ENCODE results near the gene MICAL3.
"Not testable (repeated sequence)": the region's sequence is repeated elsewhere in the genome, so short reads cannot be mapped to it uniquely, and the experiment has no call there.

MICAL3 gene

DNA sequence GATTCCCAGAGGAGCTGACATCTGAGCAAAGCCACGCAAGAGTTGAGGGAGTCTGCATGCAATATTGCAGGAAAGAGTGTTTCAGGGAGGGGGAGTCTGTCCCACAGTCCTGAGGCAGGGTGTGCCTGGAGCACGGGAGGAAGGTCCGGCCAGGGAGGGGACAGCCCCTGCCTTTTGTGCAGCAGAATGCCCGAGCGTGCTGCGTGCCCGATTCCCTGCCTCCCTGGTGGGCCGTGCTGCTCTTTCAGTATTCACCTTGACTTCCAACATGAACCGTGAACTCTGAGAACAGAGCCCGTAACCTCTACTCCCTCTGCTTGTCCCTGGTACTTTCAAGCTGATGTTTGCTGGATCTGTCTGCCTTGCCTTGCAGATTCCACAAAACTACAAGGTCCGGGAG, 39.3 kb downstream of the MICAL3 start:
- DNase-seq; intact Hi-C loops (cut with DNase I): not testable (repeated sequence)

DNA sequence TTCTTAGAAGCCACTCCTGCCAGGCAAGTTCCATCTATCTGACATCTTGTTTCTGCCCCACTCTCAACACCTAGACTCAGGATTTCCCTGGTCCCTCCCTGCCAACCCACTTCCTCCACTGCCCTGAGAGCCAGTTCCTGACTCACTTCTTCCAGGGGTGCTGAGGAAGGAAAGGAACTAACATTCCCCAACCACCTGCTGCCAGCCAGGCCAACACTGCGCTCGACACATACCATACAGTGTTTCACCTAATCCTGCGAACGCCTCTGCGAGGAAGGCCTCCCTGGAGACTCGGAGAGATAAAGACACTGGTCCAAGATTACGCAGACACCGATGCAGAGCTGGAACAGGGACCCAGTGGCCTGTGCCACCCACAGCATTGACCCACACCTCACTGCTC, 40.2 kb downstream of the MICAL3 start:
- no peak for DNase-seq
- intact Hi-C loops (cut with DNase I) = no loop called here

DNA sequence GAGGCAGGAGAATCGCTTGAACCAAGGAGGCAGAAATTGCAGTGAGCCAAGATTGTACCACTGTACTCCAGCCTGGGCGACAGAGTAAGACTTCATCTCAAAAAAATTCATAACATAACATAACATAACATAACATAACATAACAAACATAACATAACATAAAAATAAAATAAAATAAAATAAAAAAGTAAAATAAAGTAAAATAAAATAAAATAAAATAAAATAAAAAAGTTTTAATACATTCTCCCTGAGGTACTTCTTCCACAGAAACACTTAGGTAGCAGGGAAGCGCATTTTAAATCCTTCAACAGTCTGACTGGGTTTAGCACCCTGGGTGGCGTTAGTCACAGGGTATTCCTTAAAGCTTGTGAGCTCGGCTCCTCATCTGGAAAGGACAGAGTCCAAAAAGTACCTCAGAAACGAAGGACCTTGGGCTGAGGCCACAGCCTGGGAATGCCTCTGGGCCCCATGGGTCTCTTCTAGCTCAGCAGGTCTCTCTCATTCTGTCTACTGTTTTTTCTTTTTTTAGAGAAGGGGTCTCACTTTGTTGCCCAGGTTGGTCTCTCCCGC, 41.7 kb downstream of the MICAL3 start:
- DNase-seq = no peak
- intact Hi-C loops (cut with DNase I) = no loop called here

DNA sequence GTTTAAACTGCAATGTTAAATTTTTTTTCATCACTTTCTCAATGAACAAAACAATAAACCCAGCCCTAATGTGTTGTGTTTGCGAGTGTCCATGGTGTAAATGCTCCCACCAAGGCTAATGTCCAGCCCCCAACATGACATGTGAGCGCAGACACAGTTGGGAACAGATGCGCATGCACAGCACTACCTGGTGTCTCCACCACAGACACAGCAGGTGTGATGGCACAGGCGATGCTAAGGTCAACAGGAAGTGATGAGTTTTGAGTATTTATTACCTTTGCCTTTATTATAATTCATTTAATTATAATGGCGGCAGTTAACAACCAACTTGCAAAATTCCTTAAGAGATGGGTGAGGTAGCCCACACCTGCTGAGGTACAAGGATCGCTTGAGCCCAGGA, 42.9 kb downstream of the MICAL3 start:
- intact Hi-C loops (cut with DNase I) = no loop called here
- DNase-seq = no peak

DNA sequence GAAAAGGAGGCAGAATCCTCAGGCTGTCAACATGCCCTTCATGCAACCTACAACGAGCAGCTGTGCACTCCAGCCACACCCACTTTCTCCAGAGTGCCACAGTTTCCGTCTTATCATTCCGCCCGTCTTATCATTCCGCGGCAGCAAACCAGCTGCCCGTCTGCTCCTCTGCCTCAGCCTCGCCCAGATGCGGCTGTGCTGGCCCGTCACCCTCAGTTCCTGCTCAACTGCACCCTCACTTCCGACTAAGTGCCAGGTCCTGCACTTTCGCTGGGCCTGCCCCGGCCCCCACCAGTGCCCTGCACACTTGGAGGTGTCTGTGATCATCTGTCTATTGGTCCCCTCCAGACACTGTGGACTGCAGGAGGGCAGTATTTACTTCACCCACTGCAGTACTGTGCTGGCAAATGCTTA, 43.7 kb downstream of the MICAL3 start:
- intact Hi-C loops (cut with DNase I) = no loop called here
- DNase-seq = peak in 2 of 42 donors; percentile 25 to 49

DNA sequence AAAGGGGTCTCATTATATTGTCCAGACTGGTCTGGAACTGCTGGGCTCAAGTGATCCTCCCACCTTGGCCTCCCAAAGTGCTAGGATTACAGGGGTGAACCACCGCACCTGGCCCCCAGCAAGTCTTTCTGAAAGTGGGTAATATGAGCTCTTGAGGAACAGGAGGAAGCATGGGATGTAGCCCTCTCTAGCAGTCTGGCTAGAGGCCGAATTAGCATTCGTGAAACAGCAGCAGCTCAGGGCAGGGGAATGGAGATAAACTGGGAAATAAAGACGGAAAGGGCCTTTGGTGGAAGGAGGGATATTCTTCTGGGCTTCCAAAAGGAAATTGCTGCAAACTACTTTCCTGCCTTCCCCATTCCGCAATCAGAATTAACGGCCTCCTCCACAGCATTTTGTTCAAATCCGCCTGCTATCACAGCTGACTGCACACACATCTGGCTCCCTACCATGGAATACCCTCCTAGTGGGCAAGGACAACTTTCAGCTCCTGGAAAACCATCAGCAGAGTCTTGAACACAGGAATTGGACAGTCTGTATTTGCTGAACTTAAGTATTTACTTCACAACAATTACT, 44.3 kb downstream of the MICAL3 start:
- intact Hi-C loops (cut with DNase I) = no loop called here
- DNase-seq = no peak

DNA sequence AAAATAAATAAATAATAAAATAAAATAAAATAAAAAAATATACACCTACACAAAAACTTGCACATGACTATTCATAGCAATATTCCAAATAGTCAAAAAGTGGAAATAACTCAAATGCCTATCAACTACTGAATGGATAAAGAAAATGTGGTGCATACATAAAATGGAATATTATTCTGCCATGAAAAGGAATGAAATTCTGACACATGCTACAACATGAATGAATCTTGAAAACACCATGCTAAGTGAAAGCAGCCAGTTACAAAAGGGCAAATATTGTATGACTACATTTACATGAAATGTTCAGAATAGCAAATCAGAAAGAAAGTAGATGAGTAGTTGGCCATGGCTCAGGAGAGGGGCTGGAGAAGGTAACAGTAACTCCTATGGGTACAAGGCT, 46.3 kb downstream of the MICAL3 start:
- no peak for DNase-seq
- intact Hi-C loops (cut with DNase I) = no loop called here

DNA sequence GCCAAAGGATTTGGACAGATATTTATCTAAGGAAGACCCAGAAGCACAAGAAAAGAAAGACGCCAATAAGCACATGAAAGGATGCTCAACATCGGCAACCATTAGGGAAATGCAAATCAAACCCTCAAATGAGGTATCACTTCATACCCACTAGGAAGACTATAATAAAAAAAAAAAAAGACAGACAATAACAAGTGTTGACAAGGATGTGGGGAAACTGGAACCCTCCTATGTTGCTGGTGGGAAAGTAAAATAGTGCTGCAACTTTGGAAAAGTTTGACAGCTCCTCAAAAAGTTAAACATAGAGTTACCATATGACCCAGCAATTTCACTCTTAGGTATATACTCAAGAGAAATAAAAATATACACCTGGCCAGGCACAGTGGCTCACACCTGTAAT, 47.0 kb downstream of the MICAL3 start:
- intact Hi-C loops (cut with DNase I) = no loop called here
- no peak for DNase-seq

DNA sequence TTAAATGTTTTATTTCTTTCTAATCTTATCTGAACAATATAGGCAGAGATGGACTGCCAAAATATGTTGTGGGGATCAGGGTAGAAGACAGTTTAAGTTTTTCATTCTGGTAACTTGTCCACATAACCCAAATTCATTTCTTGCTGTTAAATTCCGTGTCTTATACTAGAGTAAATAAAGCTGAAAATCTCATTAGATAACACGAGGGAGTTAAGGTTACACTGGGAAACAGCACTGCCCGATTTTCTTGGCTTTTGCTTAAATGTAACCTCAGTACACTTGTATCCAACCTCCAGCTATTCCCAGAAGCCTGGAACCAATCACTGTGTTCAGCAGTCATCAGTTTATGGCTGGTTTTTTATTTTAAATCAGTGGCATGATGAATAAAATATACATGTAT, 48.2 kb downstream of the MICAL3 start:
- DNase-seq = no peak
- intact Hi-C loops (cut with DNase I) = no loop called here

DNA sequence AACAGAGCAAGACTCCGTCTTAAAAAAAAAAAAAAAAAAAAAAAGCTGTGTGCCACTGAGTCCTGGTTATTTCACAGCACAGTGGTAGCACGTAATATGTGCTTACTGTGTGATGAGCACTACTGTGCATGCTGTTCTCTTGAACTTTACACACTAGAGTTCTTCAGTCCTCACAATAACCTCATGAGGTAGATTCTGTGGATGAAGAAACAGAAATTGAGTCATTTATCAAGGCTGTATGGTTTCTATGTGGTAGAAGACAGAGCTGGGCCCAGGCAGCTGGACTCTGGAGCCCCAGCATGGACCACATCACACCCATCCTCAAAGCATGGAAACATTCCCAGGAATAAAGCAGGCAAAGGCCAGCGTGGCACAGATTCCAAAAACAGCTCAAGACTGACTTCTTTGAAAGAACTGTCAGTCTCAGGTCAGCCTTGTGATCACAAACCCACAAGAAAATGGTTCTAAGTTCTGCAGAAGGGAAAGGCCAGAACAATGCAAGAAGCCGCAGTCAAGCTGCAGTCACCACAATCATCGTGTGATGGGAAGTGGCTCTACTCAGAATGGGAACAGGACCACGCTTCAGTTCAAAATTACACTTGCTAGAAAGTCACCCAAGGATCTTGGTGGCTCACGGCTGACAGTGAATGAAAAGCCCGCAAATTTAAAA, 49.5 kb downstream of the MICAL3 start:
- intact Hi-C loops (cut with DNase I) = no loop called here
- no peak for DNase-seq

DNA sequence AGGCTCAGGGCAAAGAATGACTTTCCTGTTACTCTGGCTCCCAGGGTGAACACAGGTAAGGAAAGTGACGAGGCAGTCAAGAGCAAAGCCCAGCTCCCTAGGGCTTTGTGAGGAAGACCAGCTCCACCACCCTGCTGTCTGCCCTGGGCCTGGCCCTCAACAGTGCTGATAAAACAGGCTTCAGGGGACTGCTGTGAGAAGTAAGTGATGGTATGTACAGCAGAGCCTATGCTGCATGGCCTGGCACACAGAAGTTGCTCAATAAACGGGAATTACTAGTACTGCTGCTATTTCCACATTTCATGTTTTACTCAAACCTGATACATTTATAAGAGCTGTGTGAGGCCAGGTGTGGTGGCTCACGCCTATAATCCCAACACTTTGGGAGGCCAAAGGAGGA, 50.3 kb downstream of the MICAL3 start:
- no peak for DNase-seq
- intact Hi-C loops (cut with DNase I) = no loop called here

DNA sequence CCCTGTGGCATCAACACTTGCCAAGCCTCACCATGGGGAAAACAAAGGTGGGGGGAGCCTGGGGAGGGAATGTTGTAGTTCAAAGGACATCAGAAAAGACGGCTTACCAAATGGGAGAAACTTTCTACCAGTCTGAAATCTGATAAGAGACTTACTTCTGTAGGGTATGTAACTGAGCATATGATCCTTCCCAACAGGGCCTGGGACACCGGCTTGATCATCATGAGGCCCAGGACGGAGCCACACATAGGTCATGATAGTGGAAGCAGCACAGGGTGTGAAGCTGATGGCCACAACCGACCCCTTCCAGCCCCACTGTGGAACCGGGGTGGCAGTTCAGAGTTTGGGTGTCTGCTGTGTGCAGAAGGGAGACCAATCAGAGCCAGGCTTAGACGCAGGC, 51.1 kb downstream of the MICAL3 start:
- intact Hi-C loops (cut with DNase I) = no loop called here
- no peak for DNase-seq

DNA sequence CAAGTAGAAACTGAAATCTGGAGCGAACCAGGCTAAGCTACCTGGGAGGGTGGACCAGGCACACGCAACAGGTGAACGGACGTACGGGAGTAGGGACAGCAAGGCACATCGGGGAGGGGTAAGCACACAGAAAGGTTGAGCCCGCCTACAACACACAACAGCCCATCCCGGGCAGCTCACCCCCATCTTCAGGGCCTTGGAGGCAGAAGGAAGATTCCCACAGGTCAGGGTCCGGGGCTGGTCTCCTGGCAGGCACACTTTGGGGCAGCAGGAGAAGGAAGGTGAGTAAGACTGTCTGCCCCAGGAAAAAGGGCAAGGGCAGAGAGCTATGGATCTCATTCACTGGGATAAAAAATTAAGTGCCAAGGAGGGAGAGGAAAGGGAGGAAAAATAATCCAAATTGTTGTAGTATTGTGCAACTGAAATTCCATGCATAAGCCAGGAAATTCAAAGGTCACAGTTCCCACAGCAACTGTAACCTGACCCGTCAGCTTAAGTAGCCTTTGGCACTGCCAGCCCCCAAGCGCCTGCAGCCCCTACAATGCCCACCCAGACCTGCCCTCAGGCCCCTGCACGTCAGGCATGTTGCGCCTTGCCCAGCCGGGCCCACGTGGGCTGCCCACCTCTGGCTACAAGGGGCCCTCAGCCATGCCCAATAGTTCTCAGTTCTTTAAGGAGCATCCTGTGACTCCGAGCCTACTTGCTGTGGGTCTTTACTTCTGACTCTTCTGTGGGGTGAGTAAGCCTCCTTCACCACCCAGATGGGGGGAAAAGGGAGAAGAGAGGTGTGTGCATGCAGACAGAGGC, 51.8 kb downstream of the MICAL3 start:
- intact Hi-C loops (cut with DNase I) = no loop called here
- no peak for DNase-seq

DNA sequence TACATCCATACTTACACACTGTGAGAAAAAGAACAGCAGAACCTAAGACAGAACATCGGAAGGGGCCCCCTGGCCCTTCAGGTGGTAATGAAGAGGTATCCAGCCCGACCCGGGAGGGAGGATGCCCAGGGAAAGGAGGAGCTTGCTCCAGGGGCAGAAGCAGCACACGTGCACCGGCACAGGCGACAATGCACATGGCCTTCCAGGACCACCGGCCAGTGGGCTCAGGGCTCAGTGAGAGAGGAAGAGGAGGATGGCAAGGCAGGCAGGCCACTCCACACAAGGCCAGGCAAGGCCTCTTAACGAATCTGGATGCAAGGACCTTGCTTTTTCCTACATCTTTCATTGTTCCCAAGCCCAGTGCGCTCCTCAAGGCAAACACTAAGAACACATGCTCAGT, 52.6 kb downstream of the MICAL3 start:
- intact Hi-C loops (cut with DNase I) = no loop called here
- DNase-seq = no peak

DNA sequence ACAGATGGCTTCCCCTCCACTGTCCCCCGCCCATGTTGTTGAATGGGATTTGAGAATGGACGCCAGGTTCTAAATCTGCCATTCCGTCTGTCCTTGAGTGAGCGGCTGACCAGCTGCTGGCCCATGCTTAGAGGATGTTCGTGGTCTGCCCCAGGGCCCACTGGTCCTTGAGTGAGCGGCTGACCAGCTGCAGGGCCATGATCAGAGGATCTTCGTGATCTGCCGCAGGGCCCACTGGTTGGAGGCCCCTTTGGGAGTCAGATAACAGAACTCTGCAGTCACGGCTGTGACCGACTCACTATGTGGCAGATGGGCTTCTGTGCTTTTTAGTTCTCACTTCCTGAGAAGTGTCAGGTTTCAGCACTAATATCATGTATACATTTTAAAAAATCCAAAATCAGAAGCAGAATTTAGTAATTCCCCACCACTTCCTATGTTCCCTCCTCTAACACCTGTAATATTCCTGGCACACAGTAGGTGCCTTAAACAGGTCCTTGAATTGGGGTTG, 54.1 kb downstream of the MICAL3 start:
- intact Hi-C loops (cut with DNase I) = no loop called here
- DNase-seq = no peak

DNA sequence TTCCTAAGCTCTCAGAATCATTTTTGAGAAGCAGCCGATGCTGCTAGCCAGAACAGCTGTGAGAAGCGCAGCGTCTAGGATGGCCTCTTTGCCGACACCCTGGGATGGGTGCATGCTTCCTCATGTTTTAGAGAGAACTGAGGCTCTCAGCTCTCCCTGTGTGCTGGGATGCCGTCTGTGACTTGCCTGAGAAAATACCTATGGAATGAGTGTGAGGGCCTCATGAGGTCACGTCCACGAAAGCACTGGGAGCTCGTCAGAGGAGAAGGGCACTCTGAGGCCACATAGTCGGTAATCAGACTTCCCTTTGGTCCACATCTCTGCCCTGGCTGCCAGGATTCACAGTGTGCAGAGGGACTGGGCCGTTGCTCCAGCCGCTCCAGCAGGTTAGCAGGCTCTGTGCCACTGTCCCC, 54.7 kb downstream of the MICAL3 start:
- DNase-seq = no peak
- intact Hi-C loops (cut with DNase I) = no loop called here

DNA sequence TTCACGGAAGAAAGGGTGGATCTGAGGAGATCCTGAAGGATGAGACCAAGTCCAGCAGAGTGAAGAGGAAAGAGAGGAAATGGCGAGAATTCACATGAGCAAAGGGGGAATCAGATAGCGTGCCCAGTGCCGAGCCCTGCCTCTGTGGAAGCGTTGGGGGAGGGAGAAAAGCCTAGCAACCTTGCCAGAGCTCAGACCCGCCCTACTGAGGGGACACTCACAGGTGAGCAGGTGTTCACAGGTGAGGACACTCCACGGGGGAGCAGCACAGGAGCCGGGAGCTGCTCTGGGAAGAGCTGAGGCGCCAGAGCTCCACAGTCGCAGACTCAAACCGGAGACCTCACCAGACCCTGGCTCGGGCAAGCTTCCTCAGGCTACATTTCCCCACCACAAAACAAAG, 56.2 kb downstream of the MICAL3 start:
- intact Hi-C loops (cut with DNase I) = no loop called here
- DNase-seq = no peak

DNA sequence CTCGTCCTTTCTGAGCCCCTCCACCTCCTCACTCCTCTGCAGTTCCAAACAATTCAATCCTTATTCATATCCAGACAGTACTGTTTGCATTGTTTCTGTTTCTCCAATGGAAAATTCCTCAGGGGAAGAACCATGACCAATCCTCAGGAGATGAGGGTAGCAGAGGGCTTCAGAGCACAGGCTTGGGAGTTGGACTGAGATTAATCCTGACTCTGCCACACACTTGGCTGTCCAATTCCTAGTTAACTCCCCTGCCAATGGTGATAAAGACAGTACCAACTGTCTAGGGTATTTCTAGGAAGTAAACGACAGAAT, 58.0 kb downstream of the MICAL3 start:
- intact Hi-C loops (cut with DNase I) = no loop called here
- no peak for DNase-seq

DNA sequence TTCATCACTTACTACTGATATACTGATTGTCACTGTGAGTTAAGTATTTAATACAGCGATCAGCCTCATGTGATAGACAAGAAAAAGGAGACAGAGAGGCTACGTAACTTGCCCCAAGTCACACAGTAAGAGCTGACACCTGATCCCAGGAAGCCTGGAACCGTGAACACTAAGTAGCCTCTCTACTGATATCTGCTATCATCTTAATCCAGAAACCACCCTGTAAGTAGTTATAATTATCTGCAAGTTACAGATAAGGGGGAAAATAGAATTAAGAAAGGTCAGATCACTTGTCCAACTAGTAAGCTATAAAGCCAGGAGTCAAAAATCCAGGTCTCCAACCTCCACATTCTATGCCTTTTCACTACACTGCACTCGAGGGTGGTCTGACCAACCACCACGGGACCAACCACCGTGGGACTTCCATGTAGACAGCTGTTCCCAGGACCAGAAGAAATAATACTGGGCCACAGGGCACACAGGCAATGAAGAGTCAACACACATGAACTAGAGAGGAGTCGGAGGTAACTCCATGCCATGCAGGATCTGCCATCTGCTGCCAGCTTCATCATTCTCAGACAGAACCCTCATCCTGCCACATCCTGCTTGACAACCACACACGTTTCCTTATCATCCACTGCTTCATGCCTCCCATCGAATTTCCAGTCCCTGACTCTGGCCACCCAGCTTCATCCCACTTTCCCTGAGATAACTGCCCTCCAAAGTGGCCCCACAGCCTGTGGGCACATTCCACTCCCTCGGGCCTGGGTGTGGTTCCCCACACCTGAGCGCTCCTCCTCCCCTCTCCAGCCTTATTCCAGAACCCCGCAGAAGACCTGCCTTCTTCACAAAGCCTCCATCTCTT, 58.6 kb downstream of the MICAL3 start:
- DNase-seq = no peak
- intact Hi-C loops (cut with DNase I) = no loop called here
